ENCODE data around the gene EIF4B. TPM values are rescaled to one million over a fixed set of nuclear protein-coding genes. Genes with fewer than 3 reads are reported as not detected.
A peak's percentile ranks its signal among the peaks of the same experiment; 100 is the strongest.

Gene EIF4B
- total and polyA plus RNA-seq, 9 of the 15 experiments (the other 6 are each of a cell fraction or from before 2014, with no cell fraction given) = 138 to 669 (median 552) TPM

DNA sequence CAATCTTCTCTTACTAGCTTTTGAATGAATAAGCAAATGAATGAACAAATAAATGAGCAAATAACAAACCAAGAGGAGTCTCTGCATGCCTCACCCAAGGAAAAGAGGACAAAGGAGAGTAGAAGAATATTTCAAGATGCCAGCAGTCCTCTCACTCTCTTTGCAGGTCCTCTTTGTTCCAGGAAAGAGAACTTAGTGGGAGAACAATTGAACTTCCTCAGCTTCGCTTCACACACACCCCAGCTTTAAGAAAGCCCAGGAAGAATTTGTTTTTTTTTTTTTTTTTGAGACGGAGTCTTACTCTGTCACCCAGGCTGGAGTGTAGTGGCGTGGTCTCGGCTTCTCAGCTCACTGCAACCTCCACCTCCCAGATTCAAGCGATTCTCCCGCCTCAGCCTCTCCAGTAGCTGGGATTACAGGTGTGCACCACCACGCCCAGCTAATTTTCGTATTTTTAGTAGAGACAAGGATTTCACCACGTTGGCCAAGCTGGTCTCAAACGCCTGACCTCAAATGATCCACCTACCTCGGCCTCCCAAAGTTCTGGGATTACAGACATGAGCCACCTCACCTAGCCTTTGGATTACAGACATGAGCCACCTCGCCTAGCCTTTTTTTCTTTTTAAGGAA lies 37.0 kb upstream of the EIF4B start (continued):
- TF ChIP-seq ZFP36 (IDR thresholded peaks at IDR 0.05; ENCODE audit: low read depth, low read length, partially characterized antibody) (no peak), SP1 (CRISPR knock-in tag; IDR thresholded peaks at IDR 0.05) (no peak), ELF2 (CRISPR knock-in tag; IDR thresholded peaks at IDR 0.05) (no peak), SIN3B (IDR thresholded peaks at IDR 0.05; ENCODE audit: low read depth) (no peak)

DNA sequence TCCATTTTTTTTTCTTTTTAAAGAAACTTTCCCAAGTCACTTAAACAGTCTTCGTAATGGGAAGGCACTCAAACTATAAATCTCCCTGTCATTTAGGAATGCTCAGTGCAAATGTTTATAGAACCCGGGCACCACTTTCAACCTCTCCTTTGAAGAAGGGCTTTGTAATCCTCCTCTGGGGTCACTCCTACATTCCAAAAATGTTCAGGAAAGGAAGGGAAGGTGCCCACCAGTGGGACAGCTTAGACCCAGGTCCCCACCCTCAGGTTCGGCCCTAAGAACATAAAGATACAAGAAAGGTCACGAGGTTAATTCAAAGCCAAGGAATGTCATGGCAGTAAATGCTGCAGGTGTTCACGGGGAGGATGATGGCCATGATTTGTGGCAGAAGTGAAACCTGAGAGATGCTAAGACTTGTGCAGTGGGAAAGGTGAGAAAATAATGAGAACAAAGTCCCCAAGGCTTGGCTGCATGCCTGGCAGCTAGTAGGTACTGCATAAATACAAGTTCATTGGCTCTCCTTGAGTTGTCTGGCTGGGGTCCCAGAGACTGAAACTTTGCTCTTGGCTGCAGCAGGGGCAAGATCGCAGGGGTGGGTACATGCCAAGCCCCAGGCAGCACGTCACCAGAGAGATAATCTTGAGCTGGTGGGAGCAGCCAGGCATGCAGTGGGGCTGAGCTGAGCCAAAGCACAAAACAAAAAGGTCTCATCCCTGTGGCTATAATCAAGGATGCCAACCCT lies 36.3 kb upstream of the EIF4B start:
- CTCF ChIA-PET (ENCODE audit: low intra/inter-chr PET ratio) = no interaction called here
- peak; percentile 64 for TF ChIP-seq MEIS2 (IDR thresholded peaks at IDR 0.05; ENCODE audit: partially characterized antibody)
- TF ChIP-seq CBX3 (IDR thresholded peaks at IDR 0.05; ENCODE audit: borderline replicate concordance in 1 of 2, low read length in 2 of 2) = no peak
- FAIRE-seq (no peak), DNase-seq (ENCODE audit: extremely low read depth in 1 of 4, low spot score in 3 of 4) (no peak), ATAC-seq (no peak)
- no peaks in the 10 kb centered on the region for H4K20me1 ChIP-seq (replicated peaks; ENCODE audit: control insufficient read depth, insufficient read depth, low read length)
- no peak overlapping the region for H3K27ac ChIP-seq (ENCODE audit: extremely low read depth, low read depth, low read length)
- POLR2A ChIA-PET = interaction anchor here (0.6 to 1.1 kb wide), 7 partner anchors 9 to 92 kb away, joined by 3 to 5 read pairs (median 3); no protein-coding TSS in a partner anchor
- no peaks in the 10 kb centered on the region for H3K79me2 ChIP-seq (ENCODE audit: control insufficient read depth, insufficient read depth, low read length)
- no peak overlapping the region for H3K9ac ChIP-seq (ENCODE audit: insufficient read depth in 1 of 2, low read depth in 2 of 2, low read length in 2 of 2)
- no peaks in the 10 kb centered on the region for H3K9me3 ChIP-seq (replicated peaks; ENCODE audit: control insufficient read depth, insufficient read depth, low read depth, low read length)
- H3K27me3 ChIP-seq (ENCODE audit: control insufficient read depth in 2 of 2, insufficient read depth in 2 of 2, low read length in 2 of 2) = no peaks in the 10 kb centered on the region
- no peaks in the 10 kb centered on the region for H3K36me3 ChIP-seq (ENCODE audit: control insufficient read depth, insufficient read depth, low read length)
- H3K4me1 ChIP-seq (replicated peaks in 1 of 2; ENCODE audit: control insufficient read depth in 2 of 2, insufficient read depth in 2 of 2, low read length in 2 of 2) = peaks cover 3 to 12% of the 10 kb centered on the region in 2 experiments; a peak in 4 of 5 replicates
- 18% methylated on average over 7 of the region's 7 CpGs for WGBS (ENCODE audit: insufficient coverage, low coverage, missing lambda C conversion rate)
- BruUV-seq (replicated peaks) = no TSS peak
- H3K9me1 ChIP-seq (ENCODE audit: control insufficient read depth, insufficient read depth, low read length) = no peaks in the 10 kb centered on the region
- in situ Hi-C loops (cut with MboI) (no loop called here), intact Hi-C loops (cut with micrococcal nuclease) (no loop called here)
- no peak overlapping the region for H3K4me3 ChIP-seq
- no peak overlapping the region for H3K4me2 ChIP-seq (ENCODE audit: insufficient read depth, low read length)
- H2AFZ ChIP-seq (ENCODE audit: low read depth, low read length) = no peak overlapping the region
